Fibroblast of mammary gland (primary cell): ENCODE data around the gene KCNK18.
"Not testable (repeated sequence)": the region's sequence is repeated elsewhere in the genome, so short reads cannot be mapped to it uniquely, and the experiment has no call there.

Experiments
- DNase-seq: peaks from one replicate; pipeline ENCODE4 v3.0.0-alpha.2; 2010; ENCODE audit warnings: low read depth
- H3K4me3 ChIP-seq: 2 replicates; pipeline ENCODE4 v1.5.1; 2011; ENCODE audit warnings: low read depth, mild to moderate bottlenecking, low read length, moderate library complexity; ENCODE audit not compliant: control insufficient read depth
- CTCF ChIP-seq: conservative IDR thresholded peaks from 2 replicates; pipeline ENCODE4 v1.5.1; 2011; ENCODE audit warnings: low read depth, low read length, inconsistent platforms; ENCODE audit not compliant: control insufficient read depth, insufficient read depth

KCNK18 gene

GRCh38 chr10:117184821-117185220, 12.5 kb upstream of the KCNK18 start:
- H3K4me3 ChIP-seq: no peak overlapping the region
- no peak for TF ChIP-seq CTCF
- DNase-seq: no peak

- DNase-seq: not testable (repeated sequence)
Observed at GRCh38 chr10:117185817-117186216, 11.5 kb upstream of the KCNK18 start.

GRCh38 chr10:117186832-117187615, 10.3 kb upstream of the KCNK18 start:
- no peak overlapping the region for H3K4me3 ChIP-seq
- DNase-seq: peak; percentile 81
- no peak for TF ChIP-seq CTCF

More at GRCh38 chr10:117185817-117186216, 11.5 kb upstream of the KCNK18 start:
- H3K4me3 ChIP-seq: not testable (repeated sequence)

GRCh38 chr10:117188371-117188770, 8.9 kb upstream of the KCNK18 start:
- no peak for TF ChIP-seq CTCF
- peak; percentile 69 for DNase-seq
- H3K4me3 ChIP-seq: no peak overlapping the region

GRCh38 chr10:117189557-117189956, 7.7 kb upstream of the KCNK18 start:
- no peak for DNase-seq
- TF ChIP-seq CTCF: no peak
- no peak overlapping the region for H3K4me3 ChIP-seq

- H3K4me3 ChIP-seq: no peak overlapping the region
- no peak for TF ChIP-seq CTCF
- DNase-seq: no peak
Observed at GRCh38 chr10:117198088-117198487, 799 bp downstream of the KCNK18 start.

GRCh38 chr10:117201826-117202225, 4.5 kb downstream of the KCNK18 start:
- no peak for DNase-seq
- TF ChIP-seq CTCF: no peak
- no peak overlapping the region for H3K4me3 ChIP-seq
